Measurements from ENCODE around the gene TUBB6.

The TUBB6 gene

DNA sequence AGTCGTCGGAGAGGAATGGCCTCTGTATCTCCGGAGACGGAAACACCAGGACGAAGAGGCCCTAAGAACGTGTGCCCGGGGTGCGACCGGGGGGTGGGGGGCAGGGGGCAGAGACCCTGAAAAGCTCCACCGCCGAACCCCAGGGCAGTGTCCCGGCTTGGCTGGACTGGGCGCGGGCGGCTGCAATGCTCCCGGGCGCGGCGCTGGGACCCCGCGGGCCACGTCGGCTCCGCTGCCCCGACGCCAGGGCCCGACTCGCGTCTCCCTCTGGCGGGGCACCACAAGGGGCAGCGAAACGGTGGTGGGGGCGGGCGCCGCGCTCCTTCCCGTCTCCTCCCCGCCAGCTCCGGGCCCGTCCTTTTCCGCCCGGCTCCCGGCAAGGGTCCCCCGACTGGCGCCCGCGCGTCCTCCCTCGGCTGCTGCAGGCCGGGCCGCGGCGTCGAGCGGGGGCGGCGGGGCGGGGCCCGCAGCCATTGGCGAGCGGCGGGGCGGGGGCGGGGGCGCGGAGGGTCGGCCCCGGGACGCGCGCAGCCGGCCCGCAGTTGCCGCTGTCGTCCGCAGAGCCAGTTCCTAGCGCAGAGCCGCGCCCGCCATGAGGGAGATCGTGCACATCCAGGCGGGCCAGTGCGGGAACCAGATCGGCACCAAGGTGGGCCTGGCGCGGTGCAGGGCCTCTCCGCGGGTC, at the start of gene TUBB6:
TSS of gene TUBB6 (plus strand) at position 541 of the 685 bp plus-strand sequence. CDS start at position 593, 52 bp downstream.
- DNase-seq = no peak

GRCh38 chr18:12258719-12259705, 49.0 kb upstream of the TUBB6 start:
- DNase-seq = no peak

- no peak for DNase-seq
Measured at GRCh38 chr18:12262748-12263147, 45.3 kb upstream of the TUBB6 start.

DNA sequence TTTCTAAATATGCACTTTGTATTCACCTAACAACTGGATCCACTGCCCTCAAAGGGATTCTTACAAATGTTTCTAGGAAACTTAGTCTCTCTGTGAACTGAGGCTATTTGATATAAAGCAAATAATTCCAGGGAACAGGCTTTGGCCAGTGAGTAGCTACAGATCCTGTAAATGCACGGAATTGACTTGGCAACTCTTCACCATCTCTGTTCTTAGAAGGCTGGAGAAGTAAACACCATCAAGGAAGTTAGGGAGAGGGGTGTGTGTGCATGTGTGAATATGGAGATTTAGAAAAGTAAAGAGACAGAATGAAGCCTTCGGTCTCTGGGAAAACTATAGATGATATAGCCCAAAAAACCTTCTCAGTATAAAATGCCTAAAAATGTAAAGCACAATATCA, 43.2 kb upstream of the TUBB6 start:
- DNase-seq = no peak

GRCh38 chr18:12271376-12272235, 36.4 kb upstream of the TUBB6 start:
- no peak for DNase-seq

- no peak for DNase-seq
Measured at GRCh38 chr18:12274793-12275192, 33.2 kb upstream of the TUBB6 start.

- no peak for DNase-seq
Measured at GRCh38 chr18:12276736-12277554, 31.1 kb upstream of the TUBB6 start.

GRCh38 chr18:12278215-12278671, 29.8 kb upstream of the TUBB6 start:
- no peak for DNase-seq

- no peak for DNase-seq
Measured at GRCh38 chr18:12278741-12279682, 29.0 kb upstream of the TUBB6 start.

DNA sequence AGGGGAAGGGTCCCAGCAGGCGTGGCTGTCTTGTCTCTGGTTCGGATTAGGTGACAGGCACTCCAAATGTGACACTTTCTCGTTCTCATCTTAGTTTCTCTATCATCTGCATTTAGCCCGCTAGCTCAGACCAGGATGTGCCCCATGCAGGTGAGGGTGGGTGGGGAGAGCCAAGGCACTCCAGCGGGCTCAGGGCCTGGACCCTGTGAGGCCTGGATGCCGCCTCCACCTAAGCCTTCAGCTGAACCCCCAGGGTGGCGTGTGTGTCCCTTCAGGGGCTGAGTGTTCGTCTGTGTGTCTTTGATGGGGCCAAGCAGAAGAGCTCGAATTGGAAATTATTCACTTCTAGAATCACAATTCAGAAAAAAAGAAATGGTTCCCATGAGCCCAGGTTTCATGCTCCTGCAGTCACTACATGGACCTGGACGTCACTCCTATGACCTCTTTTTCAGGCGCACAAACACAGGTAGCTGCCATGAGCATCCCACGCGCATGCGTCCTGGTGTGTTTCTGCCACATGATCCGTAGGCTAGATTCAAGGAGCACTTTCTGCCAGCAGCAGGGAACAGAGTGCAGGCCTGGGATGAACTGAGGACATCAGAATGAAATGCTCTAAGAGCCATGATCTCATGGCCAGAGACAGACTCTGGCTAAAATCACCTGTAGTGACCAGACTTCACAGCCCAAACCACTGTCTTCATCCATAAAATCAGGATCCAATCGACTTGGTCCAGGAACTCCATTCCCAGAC, 28.1 kb upstream of the TUBB6 start:
- no peak for DNase-seq

DNA sequence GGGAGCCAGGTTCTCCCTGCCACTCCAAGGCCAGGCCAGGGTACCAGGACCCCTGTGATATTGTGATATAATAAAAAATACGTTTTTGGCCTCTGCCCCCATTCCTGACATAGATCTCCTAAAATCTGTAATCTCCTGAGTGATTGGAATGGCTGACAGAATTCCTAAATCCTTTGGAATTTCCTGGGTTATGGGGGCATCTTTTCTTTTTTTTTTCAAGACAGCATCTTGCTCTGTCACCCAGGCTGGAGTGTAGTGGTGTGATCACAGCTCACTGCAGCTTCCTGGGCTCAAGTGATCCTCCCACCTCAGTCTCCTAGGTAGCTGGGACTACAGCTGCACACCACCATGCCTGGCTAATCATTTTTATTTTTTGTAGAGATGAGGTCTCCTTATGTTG, 26.2 kb upstream of the TUBB6 start:
- no peak for DNase-seq

- DNase-seq = no peak
Measured at GRCh38 chr18:12282442-12283039, 25.5 kb upstream of the TUBB6 start.

GRCh38 chr18:12283256-12283655, 24.8 kb upstream of the TUBB6 start:
- DNase-seq = no peak

- no peak for DNase-seq
Measured at GRCh38 chr18:12283666-12284065, 24.4 kb upstream of the TUBB6 start.

DNA sequence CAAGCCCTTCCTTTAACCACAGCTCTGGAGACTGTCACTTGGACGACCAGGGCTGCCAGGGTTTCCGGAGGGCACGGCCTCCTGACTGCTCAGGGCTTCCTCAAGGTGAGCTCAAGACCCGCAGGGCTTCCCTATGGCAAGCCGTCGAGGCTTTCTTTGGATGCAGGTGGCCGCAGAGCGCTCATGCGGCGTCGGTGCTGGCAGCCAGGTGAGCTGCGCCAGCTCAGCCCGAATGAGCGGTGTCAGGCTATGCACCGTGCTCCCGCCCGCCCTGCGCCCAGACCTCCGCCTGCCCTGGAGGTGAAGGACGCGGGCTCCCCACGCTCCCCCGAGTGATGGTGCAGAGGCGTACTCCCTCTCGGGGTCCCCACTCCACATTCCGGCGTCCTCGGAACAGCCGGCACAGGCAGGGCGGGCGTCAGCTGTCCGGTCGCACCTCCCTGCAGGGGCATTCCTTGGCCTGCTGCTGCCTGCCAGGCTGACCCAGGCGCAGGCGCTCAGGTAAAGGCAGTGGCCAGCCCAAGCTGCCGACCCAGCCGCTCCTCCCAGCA, 20.8 kb upstream of the TUBB6 start:
- no peak for DNase-seq

- no peak for DNase-seq
Measured at GRCh38 chr18:12287684-12288402, 20.2 kb upstream of the TUBB6 start.

DNA sequence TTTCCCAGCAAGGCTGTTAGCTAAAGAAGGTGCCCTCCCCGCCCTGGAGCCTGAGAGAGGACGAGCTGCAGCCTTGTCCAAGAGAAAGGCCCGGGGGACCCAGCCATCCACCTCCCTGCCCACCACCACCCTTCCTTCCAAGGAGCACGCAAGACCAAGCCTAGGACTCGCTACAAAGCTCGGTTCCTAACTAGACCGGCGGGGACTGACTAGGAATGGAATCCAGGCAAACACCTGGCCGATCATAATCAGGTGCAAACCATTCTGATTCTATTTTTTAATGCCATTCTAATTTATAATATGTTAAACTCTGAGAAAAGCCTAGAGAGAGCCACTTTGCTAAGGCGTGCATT, 19.7 kb upstream of the TUBB6 start:
- no peak for DNase-seq

GRCh38 chr18:12290086-12290485, 18.0 kb upstream of the TUBB6 start:
- no peak for DNase-seq

DNA sequence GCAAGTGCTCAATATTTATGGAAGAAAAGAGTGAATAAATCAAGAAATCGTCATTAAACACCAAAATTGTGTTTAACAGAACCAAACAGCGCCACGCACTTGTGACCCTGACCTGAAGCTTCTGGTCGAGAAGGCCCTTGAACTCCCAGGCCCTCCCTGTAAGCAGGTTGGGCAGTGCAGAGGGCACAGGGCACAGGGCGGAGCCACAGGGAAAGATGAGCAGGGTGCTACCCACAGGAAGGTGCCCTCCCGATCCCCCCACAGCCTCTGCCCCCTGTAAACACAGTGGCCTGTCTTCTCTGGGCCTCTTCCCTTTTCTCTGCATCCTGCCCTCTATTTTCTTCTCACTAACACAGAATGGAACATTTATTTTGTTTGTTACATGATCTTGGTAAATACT, 16.9 kb upstream of the TUBB6 start:
- no peak for DNase-seq
